Measurements from ENCODE around the gene RFC1. TPM values are rescaled to one million over a fixed set of nuclear protein-coding genes. Genes with fewer than 3 reads are reported as not detected.
A peak's percentile ranks its signal among the peaks of the same experiment; 100 is the strongest.
"Not testable (repeated sequence)": the region's sequence is repeated elsewhere in the genome, so short reads cannot be mapped to it uniquely, and the experiment has no call there.

Gene RFC1
- total RNA-seq, 2 experiments from 2014 or later = 117 to 128 TPM

DNA sequence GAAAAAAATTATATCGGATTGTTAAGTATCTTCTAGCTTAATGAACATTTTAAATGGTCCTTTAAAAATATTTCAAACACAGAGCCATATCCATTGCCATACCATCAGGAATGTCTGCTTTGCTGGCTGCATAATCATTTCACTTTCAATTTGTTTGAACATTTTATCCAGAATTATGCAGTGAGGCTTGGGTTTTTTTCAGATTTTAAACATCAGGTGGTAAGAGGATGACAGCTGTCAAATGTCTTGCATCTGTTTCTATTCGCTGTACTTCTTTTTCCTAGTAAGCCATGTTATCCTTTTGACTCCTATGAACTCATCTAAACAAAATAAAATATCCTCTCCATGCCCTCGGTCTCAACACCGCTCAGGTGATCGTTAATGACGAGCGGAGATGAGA, 802 bp downstream of the RFC1 start:
- H3K4me1 Mint-ChIP-seq = peaks cover 29% of the 10 kb centered on the region
- no peak for DNase-seq

DNA sequence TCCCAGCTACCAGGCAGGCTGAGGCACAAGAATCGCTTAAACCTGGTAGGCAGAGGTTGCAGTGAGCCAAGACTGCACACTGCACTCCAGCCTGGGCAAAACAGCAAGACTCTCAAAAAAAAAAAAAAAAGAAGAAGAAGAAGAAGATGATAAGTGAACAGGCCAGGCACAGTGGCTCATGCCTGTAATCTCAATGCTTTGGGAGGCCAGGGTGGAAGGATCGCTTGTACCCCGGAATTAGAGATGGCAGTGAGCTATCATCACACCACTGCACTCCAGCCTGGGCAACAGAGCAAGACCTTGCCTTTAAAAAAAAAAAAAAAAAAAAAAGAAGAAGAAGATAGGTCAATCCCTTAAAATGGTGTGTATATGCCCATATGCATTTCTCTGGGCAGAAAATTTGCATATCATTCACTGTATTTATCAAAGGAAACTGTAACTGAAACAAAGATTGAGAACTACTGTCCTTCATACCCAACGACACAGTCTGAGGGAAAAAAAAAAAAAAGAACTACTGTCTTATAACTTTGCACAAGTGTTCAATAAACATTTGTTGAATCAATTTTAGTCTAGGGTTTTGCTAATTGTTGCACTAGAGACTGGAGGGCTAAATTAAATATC, 2.3 kb downstream of the RFC1 start:
- H3K4me1 Mint-ChIP-seq = peaks cover 32% of the 10 kb centered on the region
- peaks cover 7% of the 10 kb centered on the region for H3K9me3 Mint-ChIP-seq
- peaks cover 45% of the 10 kb centered on the region for H3K36me3 Mint-ChIP-seq
- no peaks in the 10 kb centered on the region for H3K27me3 Mint-ChIP-seq
- peak overlapping the region; percentile 82 for H3K4me3 Mint-ChIP-seq
- H3K27ac Mint-ChIP-seq = peak overlapping the region; percentile 89
- DNase-seq = no peak

More for the DNA sequence above, 802 bp downstream of the RFC1 start:
- Mint-ChIP-seq H3K27ac (peak overlapping the region; percentile 95), H3K27me3 (no peaks in the 10 kb centered on the region), H3K9me3 (peaks cover 5% of the 10 kb centered on the region), H3K36me3 (peaks cover 36% of the 10 kb centered on the region), H3K4me3 (peak overlapping the region; percentile 85)

DNA sequence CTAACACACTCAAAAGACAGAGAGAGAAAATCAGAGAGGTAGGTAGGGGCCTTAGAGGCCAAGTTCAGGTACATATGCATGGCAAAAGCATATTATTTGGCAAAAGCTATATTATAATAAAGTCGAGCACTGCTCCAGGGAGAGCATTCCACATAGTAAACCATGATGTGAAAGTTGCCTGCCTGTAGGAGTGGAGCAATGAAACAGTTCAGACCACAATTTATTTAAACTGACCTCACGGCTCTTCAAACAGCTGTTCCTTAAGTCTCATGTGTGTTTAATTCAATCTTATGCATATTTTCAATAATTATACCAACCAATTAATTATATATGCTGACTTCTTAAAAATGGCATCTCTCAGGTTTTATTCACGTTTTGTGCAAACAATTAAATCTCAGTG, 3.3 kb downstream of the RFC1 start:
- Mint-ChIP-seq H3K9me3 (peaks cover 8% of the 10 kb centered on the region), H3K36me3 (peaks cover 53% of the 10 kb centered on the region), H3K4me1 (peaks cover 35% of the 10 kb centered on the region), H3K27ac (peak overlapping the region; percentile 76), H3K4me3 (peak overlapping the region; percentile 44), H3K27me3 (no peaks in the 10 kb centered on the region)
- no peak for DNase-seq

DNA sequence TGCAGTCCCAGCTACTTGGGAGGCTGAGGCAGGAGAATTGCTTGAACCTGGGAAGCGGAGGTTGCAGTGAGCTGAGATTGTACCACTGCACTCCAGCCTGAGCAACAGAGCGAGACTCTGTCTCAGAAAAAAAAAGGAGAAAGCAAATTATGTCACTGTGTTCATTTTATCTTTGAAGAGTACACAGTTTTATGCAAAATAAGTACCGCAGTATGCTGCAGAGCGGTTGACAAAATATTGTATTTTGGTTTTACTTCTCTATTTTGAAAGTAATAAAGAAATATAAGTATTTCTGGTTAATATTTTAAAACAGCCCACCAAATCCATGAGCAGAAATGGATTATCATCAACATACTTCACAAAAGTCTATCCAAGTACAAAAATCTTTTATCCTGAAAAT, 5.6 kb downstream of the RFC1 start:
- H3K27ac Mint-ChIP-seq, DNase-seq: not testable (repeated sequence)
- peaks cover 47% of the 10 kb centered on the region for H3K4me1 Mint-ChIP-seq

DNA sequence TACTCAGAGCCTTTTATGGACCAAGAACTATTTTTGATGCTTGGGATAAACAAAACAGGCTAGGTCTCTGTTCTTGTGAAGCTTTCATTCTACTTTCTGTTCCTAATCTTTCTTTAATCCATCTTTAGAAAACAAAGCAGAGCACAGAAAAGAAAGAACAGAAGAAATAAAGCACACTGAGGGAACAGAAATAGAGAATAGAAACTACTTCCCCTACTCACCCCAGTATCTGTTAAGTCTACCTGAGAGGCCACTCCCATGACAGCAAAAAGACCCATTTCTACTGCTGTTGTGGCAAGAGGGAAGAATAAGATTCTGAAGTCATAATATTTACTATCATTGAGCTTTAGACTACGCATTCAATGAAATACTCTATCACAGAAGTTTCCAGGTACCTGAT, 9.2 kb downstream of the RFC1 start:
- Mint-ChIP-seq H3K4me1 (peaks cover 50% of the 10 kb centered on the region), H3K27ac (peak overlapping the region; percentile 87), H3K4me3 (no peak overlapping the region), H3K36me3 (peaks cover 56% of the 10 kb centered on the region), H3K27me3 (no peaks in the 10 kb centered on the region), H3K9me3 (peaks cover 7% of the 10 kb centered on the region)
- DNase-seq = no peak

More for the DNA sequence above, 5.6 kb downstream of the RFC1 start:
- H3K9me3 Mint-ChIP-seq, H3K4me3 Mint-ChIP-seq, H3K27me3 Mint-ChIP-seq: not testable (repeated sequence)
- H3K36me3 Mint-ChIP-seq = peaks cover 60% of the 10 kb centered on the region

DNA sequence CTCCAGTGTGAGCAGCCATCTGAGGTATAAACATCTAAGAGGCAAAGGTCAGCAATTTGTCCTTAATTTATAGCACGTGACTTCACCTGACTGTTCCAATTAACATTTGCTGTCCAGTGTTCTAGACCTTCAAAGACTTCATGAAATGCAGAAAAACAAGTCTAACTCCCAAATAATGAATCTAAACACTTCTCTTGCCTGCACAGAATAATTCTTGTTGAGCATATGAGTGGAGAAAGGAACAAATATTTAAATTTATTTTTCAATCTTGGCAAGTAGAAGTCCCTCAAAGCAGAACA, 12.0 kb downstream of the RFC1 start:
- no peak for DNase-seq
- Mint-ChIP-seq H3K4me1 (peaks cover 60% of the 10 kb centered on the region), H3K27ac (peak overlapping the region; percentile 96), H3K4me3 (peak overlapping the region; percentile 71), H3K9me3 (peaks cover 12% of the 10 kb centered on the region), H3K27me3 (no peaks in the 10 kb centered on the region), H3K36me3 (peaks cover 63% of the 10 kb centered on the region)

DNA sequence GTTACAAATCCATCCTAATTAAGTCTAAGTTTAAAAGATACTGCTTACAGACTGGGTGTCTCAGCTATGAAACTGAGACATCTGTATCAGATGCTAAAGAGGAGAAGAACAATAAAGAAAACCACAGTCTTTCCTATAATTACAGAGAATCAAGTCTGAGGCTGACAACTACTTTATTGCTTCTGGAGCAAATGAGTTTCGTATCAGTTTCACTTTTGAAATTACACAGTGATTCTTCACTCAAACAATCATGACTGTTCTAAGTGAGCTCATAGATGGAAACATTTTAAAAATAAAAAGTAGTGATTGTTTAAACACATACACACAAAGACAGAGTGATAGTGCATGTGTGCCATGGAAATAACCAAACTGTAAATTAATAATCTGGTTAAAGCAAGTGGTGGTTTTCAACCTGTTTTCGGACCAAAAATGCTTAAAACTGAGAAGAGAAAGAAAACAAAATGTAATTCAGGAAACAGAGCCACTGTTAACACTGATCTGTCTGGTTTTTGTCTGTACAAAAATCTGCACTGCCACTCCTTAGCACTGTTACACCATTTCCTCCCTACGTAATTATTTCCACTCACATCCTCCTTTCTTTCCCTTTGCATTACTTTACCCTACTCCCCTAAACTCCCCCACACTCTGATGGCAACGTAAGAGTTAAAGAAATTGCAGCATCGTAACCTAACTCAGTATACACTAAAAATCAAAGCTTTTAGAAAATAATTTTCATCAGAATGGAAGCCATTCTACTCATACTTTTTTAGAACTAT, 12.5 kb downstream of the RFC1 start:
- H3K27me3 Mint-ChIP-seq = no peaks in the 10 kb centered on the region
- peaks cover 62% of the 10 kb centered on the region for H3K36me3 Mint-ChIP-seq
- DNase-seq = peak; percentile 25
- H3K9me3 Mint-ChIP-seq = peaks cover 8% of the 10 kb centered on the region
- peaks cover 60% of the 10 kb centered on the region for H3K4me1 Mint-ChIP-seq
- H3K27ac Mint-ChIP-seq = peak overlapping the region; percentile 96
- H3K4me3 Mint-ChIP-seq = peak overlapping the region; percentile 71

DNA sequence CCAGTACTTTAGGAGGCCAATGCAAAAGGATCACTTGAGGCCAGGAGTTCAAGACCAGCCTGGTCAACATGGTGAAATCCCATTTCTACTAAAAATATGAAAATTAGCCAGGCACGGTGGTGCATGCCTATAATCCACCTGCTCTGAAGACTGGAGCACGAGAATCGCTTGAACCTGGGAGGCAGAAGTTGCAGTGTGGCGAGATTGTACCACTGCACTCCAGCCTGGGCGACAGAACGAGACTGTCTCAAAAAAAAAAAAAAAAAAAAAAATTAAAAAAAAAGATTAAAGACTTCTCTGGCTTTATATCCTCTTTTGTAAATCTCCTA, 13.0 kb downstream of the RFC1 start:
- Mint-ChIP-seq H3K36me3 (peaks cover 61% of the 10 kb centered on the region), H3K27ac (peak overlapping the region; percentile 96), H3K4me1 (peaks cover 64% of the 10 kb centered on the region), H3K4me3 (peak overlapping the region; percentile 71)
- DNase-seq = peak; percentile 36
- H3K27me3 Mint-ChIP-seq, H3K9me3 Mint-ChIP-seq: not testable (repeated sequence)

DNA sequence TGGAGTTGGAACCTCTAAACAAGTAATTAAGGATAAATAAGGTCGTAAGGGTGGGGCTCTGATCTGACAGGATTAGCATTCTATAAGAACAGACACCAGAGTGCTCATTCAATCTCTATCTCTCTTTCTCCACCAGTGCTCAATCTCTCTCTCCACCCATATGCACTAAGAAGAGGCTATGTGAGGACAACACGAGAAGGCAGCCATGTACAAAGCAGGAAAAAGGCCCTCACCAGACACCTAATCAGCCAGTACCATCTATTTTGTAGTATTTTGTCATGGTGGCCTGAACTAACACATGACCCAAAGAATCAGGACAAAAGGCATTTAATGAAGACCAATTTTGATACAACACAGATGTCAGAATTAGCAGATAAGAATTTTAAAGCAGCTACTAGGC, 16.8 kb downstream of the RFC1 start:
- no peak overlapping the region for H3K4me3 Mint-ChIP-seq
- peak overlapping the region; percentile 74 for H3K27ac Mint-ChIP-seq
- peaks cover 59% of the 10 kb centered on the region for H3K4me1 Mint-ChIP-seq
- H3K9me3 Mint-ChIP-seq = peaks cover 6% of the 10 kb centered on the region
- no peaks in the 10 kb centered on the region for H3K27me3 Mint-ChIP-seq
- no peak for DNase-seq
- H3K36me3 Mint-ChIP-seq = peaks cover 53% of the 10 kb centered on the region

DNA sequence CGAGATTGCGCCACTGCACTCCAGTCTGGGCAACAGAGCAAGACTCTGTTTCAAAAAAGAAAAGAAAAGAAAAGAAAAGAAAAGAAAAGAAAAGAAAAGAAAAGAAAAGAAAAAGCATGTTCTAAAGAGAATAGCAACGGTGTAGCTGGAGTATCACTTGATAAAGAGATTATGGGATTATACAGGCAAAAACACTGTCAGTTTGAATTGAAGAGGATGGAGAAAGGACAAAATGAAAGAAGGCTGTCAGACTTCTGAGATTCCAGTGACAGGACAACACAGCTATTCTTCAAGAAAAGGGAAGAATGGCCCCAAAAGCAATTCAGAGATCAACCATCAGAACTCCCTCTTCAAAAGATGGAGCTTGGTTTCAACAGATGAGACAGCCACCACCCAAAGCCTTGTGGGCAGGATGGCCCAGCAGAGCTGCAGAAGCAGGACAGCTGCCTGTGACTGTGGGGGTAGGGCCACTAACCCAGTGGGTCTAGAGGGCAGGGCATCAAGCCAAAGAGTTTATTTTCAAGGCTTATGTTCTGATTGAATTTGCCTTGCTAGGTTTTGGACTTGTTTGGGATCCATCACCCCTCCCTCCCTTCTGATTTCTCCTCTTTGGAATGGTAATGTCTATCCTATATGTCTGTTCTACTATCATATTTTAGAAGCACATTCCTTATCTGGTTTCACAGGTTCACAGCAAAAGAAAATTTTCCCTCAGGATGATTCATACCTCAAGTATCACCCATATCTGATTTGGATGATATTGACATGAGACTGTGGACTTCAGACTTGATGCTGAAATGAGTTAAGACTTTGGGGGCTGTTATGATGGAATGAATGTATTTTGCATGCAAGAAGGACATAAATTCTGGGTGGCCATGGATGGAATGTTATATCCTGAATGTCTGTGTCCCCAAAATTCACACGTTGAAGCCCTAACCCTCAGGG, 17.5 kb downstream of the RFC1 start:
- DNase-seq = no peak
- Mint-ChIP-seq H3K36me3 (peaks cover 57% of the 10 kb centered on the region), H3K4me1 (peaks cover 53% of the 10 kb centered on the region), H3K9me3 (peaks cover 6% of the 10 kb centered on the region), H3K27ac (peak overlapping the region; percentile 74), H3K27me3 (no peaks in the 10 kb centered on the region), H3K4me3 (no peak overlapping the region)

DNA sequence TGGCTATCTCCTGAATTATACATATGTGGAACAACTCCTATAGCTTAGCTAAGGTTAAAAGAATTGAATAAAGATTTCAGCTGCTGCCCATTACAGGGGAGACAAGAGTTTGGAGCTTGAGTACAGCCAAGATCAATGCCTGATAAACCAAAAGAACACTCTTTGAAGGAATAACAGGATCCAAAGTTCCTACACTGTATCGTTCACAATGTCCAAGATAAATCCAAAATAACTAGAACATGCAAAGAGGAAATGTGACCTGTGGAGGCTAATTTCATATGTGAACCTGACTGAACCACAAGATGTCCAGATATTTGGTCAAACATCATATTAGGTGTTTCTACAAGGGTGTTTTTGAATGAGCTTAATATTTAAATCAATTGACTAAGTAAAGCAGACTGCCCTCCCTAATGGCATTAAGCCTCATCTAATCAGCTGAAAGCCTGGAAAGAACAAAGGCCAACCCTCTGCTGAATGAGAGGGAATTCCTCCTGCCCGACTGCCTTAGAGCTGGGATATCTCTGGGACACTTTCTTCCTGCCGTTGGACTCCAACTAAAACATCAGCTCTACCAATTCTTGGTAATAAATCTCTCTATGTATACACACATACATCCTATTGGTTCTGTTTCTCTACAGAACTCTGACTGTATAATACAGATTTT, 19.2 kb downstream of the RFC1 start:
- peaks cover 61% of the 10 kb centered on the region for H3K36me3 Mint-ChIP-seq
- no peak for DNase-seq
- H3K4me1 Mint-ChIP-seq = peaks cover 47% of the 10 kb centered on the region
- peaks cover 6% of the 10 kb centered on the region for H3K9me3 Mint-ChIP-seq
- H3K27ac Mint-ChIP-seq = no peak overlapping the region
- H3K4me3 Mint-ChIP-seq = no peak overlapping the region
- no peaks in the 10 kb centered on the region for H3K27me3 Mint-ChIP-seq

DNA sequence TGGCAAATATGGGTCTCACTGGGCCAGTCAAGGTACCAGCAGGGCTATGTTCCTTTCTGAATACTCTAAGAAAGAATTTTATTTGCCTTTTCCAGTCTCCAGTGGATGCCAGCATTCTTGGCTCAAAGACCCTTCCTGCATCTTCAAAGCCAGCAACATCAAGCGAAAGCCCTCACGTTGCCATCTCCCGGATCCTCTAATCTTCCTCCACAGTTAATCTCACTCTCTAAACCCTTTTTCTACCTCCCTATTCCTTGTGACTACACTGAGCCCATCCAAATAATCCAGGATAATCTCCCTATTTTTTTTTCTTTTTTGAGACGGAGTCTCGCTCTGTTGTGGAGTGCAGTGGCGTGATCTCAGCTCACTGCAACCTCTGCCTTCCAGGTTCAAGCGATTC, 23.4 kb downstream of the RFC1 start:
- Mint-ChIP-seq H3K36me3 (peaks cover 57% of the 10 kb centered on the region), H3K9me3 (no peaks in the 10 kb centered on the region), H3K4me3 (no peak overlapping the region), H3K4me1 (peaks cover 43% of the 10 kb centered on the region), H3K27ac (no peak overlapping the region), H3K27me3 (no peaks in the 10 kb centered on the region)
- no peak for DNase-seq

DNA sequence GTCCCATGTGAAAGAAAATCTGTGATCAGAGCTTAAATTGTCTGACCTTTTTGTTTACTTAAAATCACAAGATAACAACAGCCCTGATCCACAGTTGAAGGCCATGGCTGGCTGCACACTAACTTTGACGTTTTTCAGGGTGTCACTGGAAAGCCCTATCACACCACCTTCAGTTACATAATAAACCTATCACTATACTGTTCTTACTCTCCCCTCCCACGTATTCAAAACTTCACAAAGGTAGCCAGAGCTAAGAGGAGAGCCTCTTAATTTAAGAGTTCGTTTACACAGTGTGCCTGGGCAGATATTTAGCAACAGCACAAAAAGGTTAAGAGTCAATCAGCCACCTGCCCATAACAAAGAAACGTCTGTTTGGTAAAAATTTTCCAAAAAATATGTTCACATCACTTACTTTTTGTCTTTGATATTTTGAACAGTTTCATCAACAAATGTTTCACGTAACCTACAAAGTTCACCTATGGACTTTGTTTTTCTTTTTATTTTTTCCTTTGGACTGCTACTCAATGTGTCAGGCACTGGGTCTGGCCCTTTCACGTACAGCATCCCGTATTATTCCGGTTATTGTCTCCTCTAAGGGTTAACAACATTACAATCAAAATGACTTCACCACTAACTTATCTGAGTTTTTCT, 25.0 kb downstream of the RFC1 start:
- DNase-seq = no peak
- H3K4me1 Mint-ChIP-seq = peaks cover 38% of the 10 kb centered on the region
- no peaks in the 10 kb centered on the region for H3K27me3 Mint-ChIP-seq
- no peaks in the 10 kb centered on the region for H3K9me3 Mint-ChIP-seq
- H3K36me3 Mint-ChIP-seq = peaks cover 51% of the 10 kb centered on the region
- no peak overlapping the region for H3K4me3 Mint-ChIP-seq
- no peak overlapping the region for H3K27ac Mint-ChIP-seq

DNA sequence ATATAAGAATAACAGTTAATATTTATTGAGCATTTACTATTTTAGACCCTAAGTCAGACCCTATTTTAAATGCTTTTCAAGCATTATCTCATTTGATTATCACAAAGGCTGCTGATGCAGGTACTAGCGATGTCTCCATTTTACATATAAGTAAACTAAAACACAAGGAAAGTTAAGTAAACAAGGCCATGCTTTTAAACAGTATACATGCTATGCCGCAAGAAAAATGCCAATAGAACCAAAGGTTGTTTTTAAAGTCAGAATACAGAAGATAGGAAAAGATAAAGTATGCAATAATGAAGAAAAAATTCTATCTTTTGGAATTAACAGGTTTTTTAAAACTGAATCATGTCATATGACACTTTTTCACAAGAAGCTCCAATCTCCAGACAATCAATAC, 26.2 kb downstream of the RFC1 start:
- peaks cover 42% of the 10 kb centered on the region for H3K4me1 Mint-ChIP-seq
- H3K36me3 Mint-ChIP-seq = peaks cover 52% of the 10 kb centered on the region
- no peaks in the 10 kb centered on the region for H3K9me3 Mint-ChIP-seq
- no peak for DNase-seq
- H3K27me3 Mint-ChIP-seq = no peaks in the 10 kb centered on the region
- no peak overlapping the region for H3K27ac Mint-ChIP-seq
- H3K4me3 Mint-ChIP-seq = no peak overlapping the region
